OCI-LY1 (cell line): Measurements from ENCODE around the gene JADE1.

ENCODE experiments used
- H2AFZ ChIP-seq: fragments of 200-600 bp; sonication (generic), shearing (Covaris generic); 2 replicates; pipeline ENCODE4 v1.6.0; 2014; ENCODE audit warnings: antibody characterized with exemption, mild to moderate bottlenecking, low read length
- H3F3A ChIP-seq: fragments of 200-600 bp; sonication (generic), shearing (Covaris generic); 2 replicates; pipeline ENCODE4 v1.6.0; 2014; ENCODE audit warnings: mild to moderate bottlenecking, antibody characterized with exemption, low read length, moderate library complexity; ENCODE audit not compliant: insufficient read depth
- H3K27ac ChIP-seq: fragments of 200-600 bp; sonication (generic); 2 replicates; pipeline ENCODE4 v1.5.1; 2014; ENCODE audit warnings: low read length, mixed run types, mild to moderate bottlenecking, low read depth; ENCODE audit not compliant: poor library complexity, severe bottlenecking
- H3K27me3 ChIP-seq: fragments of 200-600 bp; sonication (generic); 2 replicates; pipeline ENCODE4 v1.6.0; 2014; ENCODE audit warnings: antibody characterized with exemption, mild to moderate bottlenecking, low read length, moderate library complexity; ENCODE audit not compliant: insufficient read depth
- H3K36me3 ChIP-seq: fragments of 200-600 bp; sonication (generic); 2 replicates; pipeline ENCODE4 v1.6.1; 2014; ENCODE audit warnings: mild to moderate bottlenecking, antibody characterized with exemption, low read length, moderate library complexity, mixed read lengths; ENCODE audit not compliant: insufficient read depth
- H3K4me1 ChIP-seq: fragments of 200-600 bp; sonication (generic); 2 replicates; pipeline ENCODE4 v1.5.1; 2014; ENCODE audit warnings: mild to moderate bottlenecking, low read length, moderate library complexity; ENCODE audit not compliant: insufficient read depth, severe bottlenecking
- H3K4me2 ChIP-seq: fragments of 200-600 bp; sonication (generic), shearing (Covaris generic); 2 replicates; pipeline ENCODE4 v1.6.1; 2014; ENCODE audit warnings: low read length
- H3K4me3 ChIP-seq: fragments of 200-600 bp; sonication (generic); 2 replicates; pipeline ENCODE4 v1.5.1; 2014; ENCODE audit warnings: low read length, low read depth, mild to moderate bottlenecking, mixed read lengths; ENCODE audit not compliant: poor library complexity, severe bottlenecking
- H3K79me2 ChIP-seq: fragments of 200-600 bp; shearing (Covaris generic); 2 replicates; pipeline ENCODE4 v1.6.1; 2016; ENCODE audit warnings: mixed run types, low read length, mixed read lengths; ENCODE audit not compliant: insufficient read depth
- H3K9ac ChIP-seq: fragments of 200-600 bp; sonication (generic), shearing (Covaris generic); 2 replicates; pipeline ENCODE4 v1.6.1; 2014; ENCODE audit warnings: mild to moderate bottlenecking, low read length, mixed read lengths
- H3K9me2 ChIP-seq: fragments of 200-600 bp; sonication (generic), shearing (Covaris generic); 2 replicates; pipeline ENCODE4 v1.6.1; 2014; ENCODE audit warnings: low read depth, mild to moderate bottlenecking, low read length, mixed read lengths
- H3K9me3 ChIP-seq: fragments of 200-600 bp; shearing (Covaris generic); 2 replicates; pipeline ENCODE4 v1.6.1; 2014; ENCODE audit warnings: low read length, mixed read lengths
- H4K20me1 ChIP-seq: fragments of 200-600 bp; sonication (generic), shearing (Covaris generic); 2 replicates; pipeline ENCODE4 v1.6.0; 2016; ENCODE audit warnings: mild to moderate bottlenecking, low read length; ENCODE audit not compliant: insufficient read depth
- CTCF ChIP-seq: fragments of 200-600 bp; sonication (generic), shearing (Covaris generic); IDR thresholded peaks from 2 replicates; pipeline ENCODE4 v1.5.1; 2017; ENCODE audit warnings: mild to moderate bottlenecking, antibody characterized with exemption, low read length, moderate library complexity, mixed read lengths
- EZH2 ChIP-seq: fragments of 200-600 bp; sonication (generic), shearing (Covaris generic); IDR thresholded peaks from 2 replicates; pipeline ENCODE4 v1.8.0; 2017; ENCODE audit warnings: borderline replicate concordance, mixed run types, mild to moderate bottlenecking, antibody characterized with exemption, low read length, moderate library complexity, mixed read lengths

The JADE1 gene

GRCh38 chr4:128823025-128823661, 13.6 kb downstream of the JADE1 start:
- Histone ChIP-seq H3K9me3 (no peaks in the 10 kb centered on the region), H3K4me3 (no peak overlapping the region), H2AFZ (no peak overlapping the region), H4K20me1 (no peaks in the 10 kb centered on the region), H3K36me3 (peaks cover 25% of the 10 kb centered on the region; the same call in 1 of the 2 replicates), H3K9ac (no peak overlapping the region), H3K4me1 (peaks cover 28% of the 10 kb centered on the region), H3K27ac (no peak overlapping the region), H3K9me2 (no peaks in the 10 kb centered on the region), H3K79me2 (peaks cover 96% of the 10 kb centered on the region), H3K4me2 (no peak overlapping the region), H3F3A (no peaks in the 10 kb centered on the region), H3K27me3 (no peaks in the 10 kb centered on the region)
- TF ChIP-seq CTCF, result no peak

- peak overlapping the region; percentile 22; the same call in 1 of the 2 replicates for H3K4me2 ChIP-seq
Measured at GRCh38 chr4:128825226-128825625, 15.7 kb downstream of the JADE1 start.

DNA sequence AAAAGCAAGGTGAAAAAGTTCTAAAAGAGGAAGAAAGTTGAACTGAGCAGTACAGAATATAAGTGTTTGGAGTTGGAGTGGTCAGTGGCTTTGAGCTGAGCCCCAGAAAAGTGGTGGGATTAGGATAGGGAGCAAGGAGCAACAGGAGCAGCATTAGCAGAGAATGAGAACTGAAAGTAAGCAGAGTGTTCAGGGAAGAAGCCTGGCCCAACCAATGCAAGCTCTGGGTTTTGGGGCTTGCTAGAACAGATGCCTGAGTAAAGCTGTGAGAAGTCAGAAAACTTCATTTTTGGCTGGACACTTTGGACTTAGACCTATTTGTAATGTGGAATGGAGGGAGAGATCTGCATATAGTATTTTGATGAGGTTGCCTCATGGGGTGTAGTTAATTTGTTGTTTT, 17.8 kb downstream of the JADE1 start:
- Histone ChIP-seq H3F3A (no peaks in the 10 kb centered on the region), H3K4me3 (no peak overlapping the region), H3K4me2 (no peak overlapping the region), H3K79me2 (peaks cover 96% of the 10 kb centered on the region), H3K27me3 (no peaks in the 10 kb centered on the region), H4K20me1 (no peaks in the 10 kb centered on the region), H3K27ac (no peak overlapping the region), H3K9me3 (no peaks in the 10 kb centered on the region), H3K36me3 (peaks cover 32% of the 10 kb centered on the region), H3K4me1 (peaks cover 50% of the 10 kb centered on the region), H3K9me2 (no peaks in the 10 kb centered on the region), H2AFZ (no peak overlapping the region), H3K9ac (no peak overlapping the region)
- TF ChIP-seq CTCF, result no peak
- no peak for TF ChIP-seq EZH2

More at GRCh38 chr4:128825226-128825625, 15.7 kb downstream of the JADE1 start:
- Histone ChIP-seq H3K4me1 (peaks cover 34% of the 10 kb centered on the region), H3K36me3 (peaks cover 21% of the 10 kb centered on the region), H3K27ac (peak overlapping the region; percentile 23), H3K9ac (no peak overlapping the region), H3K27me3 (no peaks in the 10 kb centered on the region), H2AFZ (no peak overlapping the region), H3F3A (no peaks in the 10 kb centered on the region), H3K9me3 (no peaks in the 10 kb centered on the region), H3K79me2 (peaks cover 95% of the 10 kb centered on the region), H3K9me2 (no peaks in the 10 kb centered on the region), H3K4me3 (no peak overlapping the region), H4K20me1 (no peaks in the 10 kb centered on the region)
- TF ChIP-seq EZH2 (no peak), CTCF (no peak)
